Panc1 (cell line): ENCODE data around the gene BTBD9. TPM values are rescaled to one million over a fixed set of nuclear protein-coding genes. Genes with fewer than 3 reads are reported as not detected.

Source experiments
- ATAC-seq: fragments of 200-7000 bp; cut with Tn5 transposase; 2 replicates; pipeline ENCODE4 v1.9.1; 2020; ENCODE audit warnings: mild to moderate bottlenecking, moderate library complexity
- BruUV-seq: library from RNA; stranded (reverse); fragments of 400-500 nt; replicated peaks from 2 replicates; lab custom pipeline; 2021; lab: Mats Ljungman, UMichigan
- CTCF ChIA-PET: fragments of 300-600 bp; sonication (Branson Sonifier 250); formaldehyde crosslinking; loops from one replicate; lab custom pipeline; 2022; ENCODE audit warnings: antibody characterized with exemption; lab: Charles Lee
- POLR2A ChIA-PET: fragments of 300-600 bp; sonication (Branson Sonifier 250); formaldehyde crosslinking; loops from one replicate; lab custom pipeline; 2022; ENCODE audit warnings: antibody characterized with exemption; lab: Charles Lee
- DNase-seq: peaks from one replicate; pipeline ENCODE4 v3.0.0-alpha.2; 2010; ENCODE audit warnings: low read depth, low spot score
- H3K27ac ChIP-seq: 2 replicates; pipeline ENCODE4 v1.5.1; 2011; ENCODE audit warnings: mild to moderate bottlenecking, low read length, inconsistent platforms
- H3K27me3 ChIP-seq: fragments of 200-500 bp; sonication (Bioruptor generic); 2 replicates; pipeline ENCODE4 v1.6.0; 2014; ENCODE audit warnings: low read length, inconsistent platforms; ENCODE audit not compliant: control insufficient read depth, insufficient read depth
- H3K36me3 ChIP-seq: fragments of 200-500 bp; sonication (Bioruptor generic); 2 replicates; pipeline ENCODE4 v1.5.1; 2014; ENCODE audit warnings: inconsistent platforms, mild to moderate bottlenecking, low read length, moderate library complexity; ENCODE audit not compliant: control insufficient read depth, insufficient read depth
- H3K4me1 ChIP-seq: 2 replicates; pipeline ENCODE4 v1.5.1; 2011; ENCODE audit warnings: inconsistent platforms, mild to moderate bottlenecking, low read length, moderate library complexity; ENCODE audit not compliant: control insufficient read depth, insufficient read depth
- H3K4me3 ChIP-seq, 2 experiments: 2 replicates each; pipeline ENCODE4 v1.5.1; 2011 to 2012; ENCODE audit warnings: low read depth in 2 of 2, low read length in 2 of 2, mild to moderate bottlenecking in 2 of 2, inconsistent platforms in 1 of 2, moderate library complexity in 1 of 2
- H3K9me3 ChIP-seq: fragments of 200-500 bp; sonication (Bioruptor generic); 2 replicates; pipeline ENCODE4 v1.5.1; 2014; ENCODE audit warnings: low read depth, mild to moderate bottlenecking, inconsistent platforms, low read length, moderate library complexity; ENCODE audit not compliant: control insufficient read depth, insufficient read depth
- CTCF ChIP-seq: fragments of 450-650 bp; IDR thresholded peaks from 2 replicates; pipeline ENCODE4 v1.5.1; 2017; ENCODE audit warnings: mild to moderate bottlenecking
- POLR2AphosphoS5 ChIP-seq: IDR thresholded peaks from 2 replicates; pipeline ENCODE4 v1.6.1; 2012; ENCODE audit warnings: mild to moderate bottlenecking, low read depth, low read length, moderate library complexity
- REST ChIP-seq, 2 experiments: IDR thresholded peaks; 2 replicates each; pipeline ENCODE4 v1.6.1; 2011 to 2012; ENCODE audit warnings: low read depth in 2 of 2, control low read depth in 1 of 2, low read length in 1 of 2, mild to moderate bottlenecking in 1 of 2, moderate library complexity in 1 of 2; ENCODE audit not compliant: insufficient read depth in 1 of 2
- SIN3A ChIP-seq: IDR thresholded peaks from 2 replicates; pipeline ENCODE4 v1.6.1; 2012; ENCODE audit warnings: low read depth, mild to moderate bottlenecking, low read length, moderate library complexity, borderline replicate concordance; ENCODE audit not compliant: insufficient read depth
- TCF7L2 ChIP-seq: IDR thresholded peaks from 2 replicates; pipeline ENCODE4 v1.6.1; 2011; ENCODE audit warnings: mild to moderate bottlenecking, low read depth, low read length, inconsistent platforms
- in situ Hi-C: cut with HindIII; loops from 2 replicates; pipeline ENCODE4 v1.10.0; 2016; ENCODE audit warnings: low sequenced_read_pairs, low pct_unique_long_range_greater_than_20kb
- intact Hi-C: fragments of 100-400 bp; cut with micrococcal nuclease; formaldehyde crosslinking; loops from one replicate; pipeline ENCODE4 v1.10.0; 2022; ENCODE audit not compliant: unreplicated experiment
- total RNA-seq: library from RNA; stranded (reverse); gene quantifications from one replicate; pipeline ENCODE4 v1.2.1, GENCODE V29; 2021; ENCODE audit not compliant: unreplicated experiment

The BTBD9 gene
- total RNA-seq, 1 experiment from 2014 or later, result 12.8 TPM

- intact Hi-C loops, result no loop called here
- Histone ChIP-seq H3K27me3 (no peaks in the 10 kb centered on the region), H3K9me3 (no peaks in the 10 kb centered on the region), H3K27ac (no peak overlapping the region), H3K36me3 (no peaks in the 10 kb centered on the region), H3K4me3 (no peak overlapping the region), H3K4me1 (no peaks in the 10 kb centered on the region)
- TF ChIP-seq TCF7L2 (no peak), REST (IDR thresholded peaks at IDR 0.05; ENCODE audit: insufficient read depth in 1 of 2, low read depth in 2 of 2, low read length in 1 of 2) (no peak), POLR2AphosphoS5 (no peak), SIN3A (no peak), CTCF (no peak)
- DNase-seq, result no peak
- in situ Hi-C loops, result no loop called here
- no TSS peak for BruUV-seq
- POLR2A ChIA-PET, result no interaction called here
- ATAC-seq, result no peak
- CTCF ChIA-PET, result no interaction called here
These were observed 264.4 kb downstream of the BTBD9 start for GRCh38 chr6:38375341-38375740.

GRCh38 chr6:38371881-38372280 lies 267.8 kb downstream of the BTBD9 start:
- intact Hi-C loops, result no loop called here
- ChIA-PET CTCF (no interaction called here), POLR2A (no interaction called here)
- TF ChIP-seq CTCF (no peak), POLR2AphosphoS5 (no peak), REST (IDR thresholded peaks at IDR 0.05; ENCODE audit: insufficient read depth in 1 of 2, low read depth in 2 of 2, low read length in 1 of 2) (no peak), SIN3A (no peak), TCF7L2 (no peak)
- Histone ChIP-seq H3K27me3 (no peaks in the 10 kb centered on the region), H3K36me3 (no peaks in the 10 kb centered on the region), H3K9me3 (no peaks in the 10 kb centered on the region), H3K27ac (no peak overlapping the region), H3K4me3 (no peak overlapping the region), H3K4me1 (no peaks in the 10 kb centered on the region)
- DNase-seq (no peak), ATAC-seq (no peak)
- no TSS peak for BruUV-seq
- in situ Hi-C loops, result no loop called here
